HepG2 (cell line): Measurements from ENCODE around the gene SMARCA2. TPM values are rescaled to one million over a fixed set of nuclear protein-coding genes. Genes with fewer than 3 reads are reported as not detected.

Experiments
- ATAC-seq: fragments of 200-7000 bp; cut with Tn5 transposase; 3 replicates; pipeline ENCODE4 v1.9.1; 2020; ENCODE audit warnings: mild to moderate bottlenecking, moderate library complexity
- BruUV-seq: library from RNA; stranded (reverse); fragments of 400-500 nt; replicated peaks from 2 replicates; lab custom pipeline; 2021; lab: Mats Ljungman, UMichigan
- CTCF ChIA-PET: fragments of 300-600 bp; formaldehyde crosslinking; extraction: SDS; loops from one replicate; lab custom pipeline; 2021; ENCODE audit warnings: low total read pairs, inconsistent platforms, low intra/inter-chr PET ratio; lab: Yijun Ruan, JAX
- POLR2A ChIA-PET: fragments of 350-600 bp; sonication (Branson Sonifier 250); formaldehyde crosslinking; loops from one replicate; lab custom pipeline; 2020; ENCODE audit warnings: antibody characterized with exemption, inconsistent platforms; lab: Yijun Ruan, JAX
- DNase-seq: peaks from one replicate; pipeline ENCODE4 v3.0.0-alpha.2; 2015; ENCODE audit warnings: low spot score
- FAIRE-seq: peaks from 3 replicates; lab custom pipeline; 2011; peaks lifted over from hg19 to GRCh38; lab: Jason Lieb, UNC
- H2AFZ ChIP-seq: one replicate; pipeline ENCODE4 v1.6.1; 2011; ENCODE audit warnings: low read length, inconsistent platforms
- H3K27ac ChIP-seq: fragments of 300-600 bp; 3 replicates; pipeline ENCODE4 v1.8.0; 2011; ENCODE audit warnings: mixed run types, mild to moderate bottlenecking, mixed read lengths, low read length, inconsistent platforms; ENCODE audit not compliant: insufficient read depth; ENCODE audit errors: extremely low read length
- H3K27me3 ChIP-seq, 2 experiments: fragments of 200-600 bp in 1 of 2; 2 replicates in 1 of 2; 3 replicates in 1 of 2; pipeline versions ENCODE4 v1.6.0 to v1.8.0; 2011; ENCODE audit warnings: low read length in 2 of 2, mild to moderate bottlenecking in 2 of 2, moderate library complexity in 2 of 2, inconsistent platforms in 1 of 2; ENCODE audit not compliant: insufficient read depth in 2 of 2, control insufficient read depth in 1 of 2
- H3K36me3 ChIP-seq, 2 experiments: fragments of 200-600 bp in 1 of 2; replicated peaks in 1 of 2; 2 replicates in 1 of 2; 3 replicates in 1 of 2; pipeline versions ENCODE4 v1.5.1 to v1.8.0; 2011; ENCODE audit warnings: low read length in 2 of 2, inconsistent platforms in 1 of 2; ENCODE audit not compliant: insufficient read depth in 2 of 2, control insufficient read depth in 1 of 2
- H3K4me1 ChIP-seq: 2 replicates; pipeline ENCODE4 v1.5.1; 2012; ENCODE audit warnings: low read length, inconsistent platforms; ENCODE audit not compliant: insufficient read depth
- H3K4me2 ChIP-seq: 2 replicates; pipeline ENCODE4 v1.6.0; 2011; ENCODE audit warnings: low read depth, low read length, inconsistent platforms
- H3K4me3 ChIP-seq, 3 experiments: fragments of 200-600 bp in 1 of 3; sonication (generic), shearing (Covaris generic) in 1 of 3; replicated peaks in 1 of 3; 2 replicates each; pipeline ENCODE4 v1.5.1; 2011 to 2016; ENCODE audit warnings: low read length in 3 of 3, inconsistent platforms in 2 of 3, low read depth in 2 of 3, mild to moderate bottlenecking in 2 of 3, control low read depth in 1 of 3, mixed read lengths in 1 of 3; ENCODE audit not compliant: insufficient read depth in 1 of 3
- H3K79me2 ChIP-seq: one replicate; pipeline ENCODE4 v1.6.1; 2011; ENCODE audit warnings: low read length, inconsistent platforms; ENCODE audit not compliant: insufficient read depth
- H3K9ac ChIP-seq: 2 replicates; pipeline ENCODE4 v1.6.0; 2011; ENCODE audit warnings: mild to moderate bottlenecking, low read depth, low read length, inconsistent platforms; ENCODE audit not compliant: insufficient read depth
- H3K9me3 ChIP-seq: 2 replicates; pipeline ENCODE4 v1.5.1; 2012; ENCODE audit warnings: mild to moderate bottlenecking, low read length
- H4K20me1 ChIP-seq: 2 replicates; pipeline ENCODE4 v1.6.0; 2011; ENCODE audit warnings: inconsistent platforms, mild to moderate bottlenecking, low read length, moderate library complexity; ENCODE audit not compliant: insufficient read depth
- ASH2L ChIP-seq: fragments of 300-600, 200-600 bp; sonication (generic); IDR thresholded peaks from 2 replicates; pipeline ENCODE4 v1.7.0; 2017; ENCODE audit warnings: low read depth, mild to moderate bottlenecking, moderate library complexity, mixed read lengths, low read length; ENCODE audit not compliant: insufficient read length
- GATA4 ChIP-seq: sonication (generic); IDR thresholded peaks from 2 replicates; pipeline ENCODE4 v1.6.1; 2016; ENCODE audit warnings: antibody characterized with exemption, low read depth, borderline replicate concordance
- IRX3 ChIP-seq: sonication (generic); formaldehyde crosslinking; IDR thresholded peaks from 2 replicates; pipeline ENCODE4 v1.8.1; 2023; ENCODE audit warnings: mild to moderate bottlenecking, low read depth, missing genetic modification reagents, borderline replicate concordance
- ISX ChIP-seq: sonication (generic); formaldehyde crosslinking; conservative IDR thresholded peaks from 2 replicates; pipeline ENCODE4 v1.5.0; 2020; ENCODE audit warnings: missing genetic modification reagents
- RBM22 ChIP-seq: fragments of 200-400 bp; formaldehyde crosslinking; optimal IDR thresholded peaks from 2 replicates; pipeline ENCODE3; 2017; ENCODE audit warnings: mild to moderate bottlenecking, low read length, moderate library complexity
- ZNF350 ChIP-seq: sonication (generic); formaldehyde crosslinking; IDR thresholded peaks from 2 replicates; pipeline ENCODE4 v1.4.0; 2020; ENCODE audit warnings: mild to moderate bottlenecking, low read depth, missing genetic modification reagents, borderline replicate concordance
- ZNF562 ChIP-seq: sonication (generic); formaldehyde crosslinking; IDR thresholded peaks from 2 replicates; pipeline ENCODE4 v1.8.0; 2022; ENCODE audit warnings: missing genetic modification reagents, borderline replicate concordance
- WGBS: methylation state at CpG from one replicate; pipeline ENCODE4 v1.1.6; 2017; ENCODE audit warnings: low lambda C conversion rate; 5-methylcytosine and 5-hydroxymethylcytosine counted together
- in situ Hi-C: cut with HindIII; loops from 2 replicates; pipeline ENCODE4 v1.10.0; 2017; ENCODE audit warnings: low pct_unique_long_range_greater_than_20kb; ENCODE audit not compliant: extremely low pct_ligation_motif_present
- intact Hi-C: fragments of 100-400 bp; cut with micrococcal nuclease; formaldehyde crosslinking; loops from one replicate; pipeline ENCODE4 v1.10.0; 2022; ENCODE audit not compliant: unreplicated experiment
- polyA plus RNA-seq, 8 experiments: library from polyadenylated mRNA; depleted of rRNA in 3 of 8; stranded (reverse) in 7 of 8; unstranded in 1 of 8; fragments of >200 nt; fragmentation: Illumina TruSeq in 4 of 8; extraction: Trizol in 4 of 8; gene quantifications; 2 replicates each; pipeline versions ENCODE4 v1.2.1 to v1.2.3, GENCODE V29; 2011 to 2016; ENCODE audit warnings: low read depth in 4 of 8, missing spikeins in 1 of 8, mixed read lengths in 1 of 8; ENCODE audit not compliant: insufficient read depth in 1 of 8
- total RNA-seq, 5 experiments: library from RNA; depleted of rRNA; stranded (reverse); fragments of >200 nt; fragmentation: Illumina TruSeq; extraction: Trizol; gene quantifications; 2 replicates each; pipeline ENCODE4 v1.2.3, GENCODE V29; 2016; ENCODE audit warnings: low read depth in 1 of 5
- TF ChIP-seq, protein P1 (sequence below): sonication (generic); formaldehyde crosslinking; IDR thresholded peaks from 2 replicates; pipeline ENCODE4 v1.5.0; 2020; ENCODE audit warnings: mild to moderate bottlenecking, missing genetic modification reagents
- TF ChIP-seq, protein P2 (sequence below), 2 experiments: IDR thresholded peaks; 2 replicates each; pipeline ENCODE4 v1.6.1; 2011 to 2012; ENCODE audit warnings: low read length in 2 of 2, borderline replicate concordance in 1 of 2, low read depth in 1 of 2, mild to moderate bottlenecking in 1 of 2, moderate library complexity in 1 of 2
- TF ChIP-seq, protein P3 (sequence below): sonication (generic); formaldehyde crosslinking; IDR thresholded peaks from 2 replicates; pipeline ENCODE4 v1.4.0; 2020; ENCODE audit warnings: mild to moderate bottlenecking, missing genetic modification reagents
- TF ChIP-seq, protein P4 (sequence below): sonication (generic); formaldehyde crosslinking; IDR thresholded peaks from 2 replicates; pipeline ENCODE4 v1.5.0; 2020; ENCODE audit warnings: mild to moderate bottlenecking, missing genetic modification reagents

The SMARCA2 gene
- total and polyA plus RNA-seq, 2 of the 13 experiments (the other 11 are each of a cell fraction or from before 2014, with no cell fraction given) = 22.5 to 23.7 TPM

DNA sequence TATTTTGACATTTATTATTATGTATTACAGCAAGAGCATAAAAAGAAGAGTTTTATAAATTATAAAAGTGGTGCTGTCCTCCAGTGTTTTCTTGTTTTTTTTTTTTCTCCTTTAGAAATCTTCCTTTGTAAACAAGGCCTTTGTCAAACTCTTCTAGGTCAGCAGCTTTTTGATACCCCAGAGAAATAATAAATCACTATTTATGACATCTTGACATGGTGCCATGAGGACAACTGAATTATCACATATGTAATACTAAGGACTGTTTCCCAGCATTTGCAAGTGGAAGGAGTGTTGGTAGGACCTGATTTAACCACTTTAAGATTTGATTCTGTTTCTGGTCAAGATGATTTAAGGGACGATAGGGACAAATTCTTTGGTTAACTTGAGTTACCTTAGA is 4.6 kb downstream of the SMARCA2 start:
- H2AFZ ChIP-seq = no peak overlapping the region
- H3K9me3 ChIP-seq = no peaks in the 10 kb centered on the region
- no peak for TF ChIP-seq ASH2L
- no peak for TF ChIP-seq ZNF562 (CRISPR knock-in tag)
- TF ChIP-seq, protein P1, sequence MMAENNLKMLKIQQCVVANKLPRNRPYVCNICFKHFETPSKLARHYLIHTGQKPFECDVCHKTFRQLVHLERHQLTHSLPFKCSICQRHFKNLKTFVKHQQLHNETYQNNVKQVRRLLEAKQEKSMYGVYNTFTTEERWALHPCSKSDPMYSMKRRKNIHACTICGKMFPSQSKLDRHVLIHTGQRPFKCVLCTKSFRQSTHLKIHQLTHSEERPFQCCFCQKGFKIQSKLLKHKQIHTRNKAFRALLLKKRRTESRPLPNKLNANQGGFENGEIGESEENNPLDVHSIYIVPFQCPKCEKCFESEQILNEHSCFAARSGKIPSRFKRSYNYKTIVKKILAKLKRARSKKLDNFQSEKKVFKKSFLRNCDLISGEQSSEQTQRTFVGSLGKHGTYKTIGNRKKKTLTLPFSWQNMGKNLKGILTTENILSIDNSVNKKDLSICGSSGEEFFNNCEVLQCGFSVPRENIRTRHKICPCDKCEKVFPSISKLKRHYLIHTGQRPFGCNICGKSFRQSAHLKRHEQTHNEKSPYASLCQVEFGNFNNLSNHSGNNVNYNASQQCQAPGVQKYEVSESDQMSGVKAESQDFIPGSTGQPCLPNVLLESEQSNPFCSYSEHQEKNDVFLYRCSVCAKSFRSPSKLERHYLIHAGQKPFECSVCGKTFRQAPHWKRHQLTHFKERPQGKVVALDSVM (CRISPR knock-in tag) = no peak
- TF ChIP-seq, protein P2, sequence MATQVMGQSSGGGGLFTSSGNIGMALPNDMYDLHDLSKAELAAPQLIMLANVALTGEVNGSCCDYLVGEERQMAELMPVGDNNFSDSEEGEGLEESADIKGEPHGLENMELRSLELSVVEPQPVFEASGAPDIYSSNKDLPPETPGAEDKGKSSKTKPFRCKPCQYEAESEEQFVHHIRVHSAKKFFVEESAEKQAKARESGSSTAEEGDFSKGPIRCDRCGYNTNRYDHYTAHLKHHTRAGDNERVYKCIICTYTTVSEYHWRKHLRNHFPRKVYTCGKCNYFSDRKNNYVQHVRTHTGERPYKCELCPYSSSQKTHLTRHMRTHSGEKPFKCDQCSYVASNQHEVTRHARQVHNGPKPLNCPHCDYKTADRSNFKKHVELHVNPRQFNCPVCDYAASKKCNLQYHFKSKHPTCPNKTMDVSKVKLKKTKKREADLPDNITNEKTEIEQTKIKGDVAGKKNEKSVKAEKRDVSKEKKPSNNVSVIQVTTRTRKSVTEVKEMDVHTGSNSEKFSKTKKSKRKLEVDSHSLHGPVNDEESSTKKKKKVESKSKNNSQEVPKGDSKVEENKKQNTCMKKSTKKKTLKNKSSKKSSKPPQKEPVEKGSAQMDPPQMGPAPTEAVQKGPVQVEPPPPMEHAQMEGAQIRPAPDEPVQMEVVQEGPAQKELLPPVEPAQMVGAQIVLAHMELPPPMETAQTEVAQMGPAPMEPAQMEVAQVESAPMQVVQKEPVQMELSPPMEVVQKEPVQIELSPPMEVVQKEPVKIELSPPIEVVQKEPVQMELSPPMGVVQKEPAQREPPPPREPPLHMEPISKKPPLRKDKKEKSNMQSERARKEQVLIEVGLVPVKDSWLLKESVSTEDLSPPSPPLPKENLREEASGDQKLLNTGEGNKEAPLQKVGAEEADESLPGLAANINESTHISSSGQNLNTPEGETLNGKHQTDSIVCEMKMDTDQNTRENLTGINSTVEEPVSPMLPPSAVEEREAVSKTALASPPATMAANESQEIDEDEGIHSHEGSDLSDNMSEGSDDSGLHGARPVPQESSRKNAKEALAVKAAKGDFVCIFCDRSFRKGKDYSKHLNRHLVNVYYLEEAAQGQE (IDR thresholded peaks at IDR 0.05; ENCODE audit: borderline replicate concordance in 1 of 2, low read depth in 1 of 2, low read length in 2 of 2) = no peak
- no peak for TF ChIP-seq IRX3 (CRISPR knock-in tag)
- TF ChIP-seq, protein P3, sequence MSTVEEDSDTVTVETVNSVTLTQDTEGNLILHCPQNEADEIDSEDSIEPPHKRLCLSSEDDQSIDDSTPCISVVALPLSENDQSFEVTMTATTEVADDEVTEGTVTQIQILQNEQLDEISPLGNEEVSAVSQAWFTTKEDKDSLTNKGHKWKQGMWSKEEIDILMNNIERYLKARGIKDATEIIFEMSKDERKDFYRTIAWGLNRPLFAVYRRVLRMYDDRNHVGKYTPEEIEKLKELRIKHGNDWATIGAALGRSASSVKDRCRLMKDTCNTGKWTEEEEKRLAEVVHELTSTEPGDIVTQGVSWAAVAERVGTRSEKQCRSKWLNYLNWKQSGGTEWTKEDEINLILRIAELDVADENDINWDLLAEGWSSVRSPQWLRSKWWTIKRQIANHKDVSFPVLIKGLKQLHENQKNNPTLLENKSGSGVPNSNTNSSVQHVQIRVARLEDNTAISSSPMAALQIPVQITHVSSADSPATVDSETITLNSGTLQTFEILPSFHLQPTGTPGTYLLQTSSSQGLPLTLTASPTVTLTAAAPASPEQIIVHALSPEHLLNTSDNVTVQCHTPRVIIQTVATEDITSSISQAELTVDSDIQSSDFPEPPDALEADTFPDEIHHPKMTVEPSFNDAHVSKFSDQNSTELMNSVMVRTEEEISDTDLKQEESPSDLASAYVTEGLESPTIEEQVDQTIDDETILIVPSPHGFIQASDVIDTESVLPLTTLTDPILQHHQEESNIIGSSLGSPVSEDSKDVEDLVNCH (CRISPR knock-in tag) = no peak
- TF ChIP-seq ZNF350 (CRISPR knock-in tag) = no peak
- TF ChIP-seq ISX (CRISPR knock-in tag) = no peak
- TF ChIP-seq, protein P4, sequence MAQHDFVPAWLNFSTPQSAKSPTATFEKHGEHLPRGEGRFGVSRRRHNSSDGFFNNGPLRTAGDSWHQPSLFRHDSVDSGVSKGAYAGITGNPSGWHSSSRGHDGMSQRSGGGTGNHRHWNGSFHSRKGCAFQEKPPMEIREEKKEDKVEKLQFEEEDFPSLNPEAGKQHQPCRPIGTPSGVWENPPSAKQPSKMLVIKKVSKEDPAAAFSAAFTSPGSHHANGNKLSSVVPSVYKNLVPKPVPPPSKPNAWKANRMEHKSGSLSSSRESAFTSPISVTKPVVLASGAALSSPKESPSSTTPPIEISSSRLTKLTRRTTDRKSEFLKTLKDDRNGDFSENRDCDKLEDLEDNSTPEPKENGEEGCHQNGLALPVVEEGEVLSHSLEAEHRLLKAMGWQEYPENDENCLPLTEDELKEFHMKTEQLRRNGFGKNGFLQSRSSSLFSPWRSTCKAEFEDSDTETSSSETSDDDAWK (CRISPR knock-in tag) = no peak
- TF ChIP-seq GATA4 = no peak
- TF ChIP-seq RBM22 = no peak
- no peak for DNase-seq
- H3K4me1 ChIP-seq = peaks cover 21% of the 10 kb centered on the region
- no peaks in the 10 kb centered on the region for H4K20me1 ChIP-seq
- H3K9ac ChIP-seq = no peak overlapping the region
- FAIRE-seq = no peak
- in situ Hi-C loops = loop anchor here (25.0 kb wide), 1 partner anchor 818 kb away; the partner anchor contains the start of gene PUM3
- peaks cover 29% of the 10 kb centered on the region for H3K79me2 ChIP-seq
- intact Hi-C loops = loop anchor here (5.0 kb wide), 1 partner anchor 48 kb away; no protein-coding TSS in a partner anchor
- no TSS peak for BruUV-seq
- H3K27me3 ChIP-seq = no peaks in the 10 kb centered on the region; a peak in 1 of 5 replicates
- H3K27ac ChIP-seq = no peak overlapping the region
- POLR2A ChIA-PET = no interaction called here
- no peak overlapping the region for H3K4me3 ChIP-seq
- no peak for ATAC-seq
- 89% methylated on average over 1 of the region's 1 CpG for WGBS
- CTCF ChIA-PET = no interaction called here
- no peaks in the 10 kb centered on the region for H3K36me3 ChIP-seq
- H3K4me2 ChIP-seq = no peak overlapping the region
